ENCODE data around the gene ACAP2. TPM values are rescaled to one million over a fixed set of nuclear protein-coding genes. Genes with fewer than 3 reads are reported as not detected.

Gene ACAP2
- 20.3 and 20.5 TPM in 2 replicates for total RNA-seq

GRCh38 chr3:195442573-195443390 lies at the start of gene ACAP2:
Gene ACAP2, minus strand, starts transcription at chr3:195443020. Its CDS starts 173 bp downstream, at chr3:195442847.

GRCh38 chr3:195270817-195271409 lies 171.9 kb downstream of the ACAP2 start, which contains the start of gene XXYLT1:
Gene XXYLT1, minus strand, starts transcription at chr3:195271159. Its CDS starts 101 bp downstream, at chr3:195271058.

Other genes starting within 250 kb of the ACAP2 start
- gene XXYLT1, start 171.9 kb downstream of the ACAP2 start, total RNA-seq = 15.5 and 18.0 TPM in 2 replicates
- gene PPP1R2, start 100.3 kb upstream of the ACAP2 start, total RNA-seq = 40.7 and 45.2 TPM in 2 replicates
- gene APOD, start 140.9 kb upstream of the ACAP2 start, total RNA-seq = 0.74 and 1.0 TPM in 2 replicates

Measured in bronchus fibroblast of lung (primary cell).